ENCODE measurements around the gene EGR4.

The EGR4 gene

DNA sequence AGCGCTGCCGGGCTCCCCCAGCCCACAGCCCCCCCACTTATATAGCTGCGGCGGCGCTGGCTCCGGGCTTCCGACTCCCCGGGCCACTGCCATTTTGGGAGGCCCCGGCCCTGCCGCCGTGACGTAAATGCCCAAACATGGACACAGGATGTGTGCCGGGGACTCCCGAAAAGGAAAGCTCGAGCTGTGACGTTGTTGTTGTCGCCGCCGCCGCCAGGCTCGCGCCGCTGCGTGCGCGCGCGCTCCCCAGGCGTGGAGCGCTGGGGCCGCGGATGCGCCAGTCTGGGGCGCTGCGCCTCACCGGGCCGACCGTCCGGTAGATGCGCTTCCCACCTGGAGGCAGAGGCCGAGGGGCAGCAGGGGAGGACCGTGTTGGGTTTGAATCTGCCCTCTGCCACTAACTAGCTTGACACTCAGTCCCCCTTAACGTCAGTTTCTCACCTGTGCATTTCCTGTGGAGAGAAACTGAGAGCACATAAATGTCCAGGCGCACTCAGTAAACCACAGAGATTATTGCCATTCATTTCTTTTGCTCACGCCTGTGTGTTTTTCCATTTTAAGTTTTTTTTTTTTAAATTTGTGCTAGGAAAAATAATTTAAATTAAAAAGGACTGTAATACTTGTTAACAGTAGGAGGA is at the start of gene EGR4:
Gene EGR4 (minus strand): TSS at position 15 of the 638 bp plus-strand sequence. CDS start 231 bp downstream, outside the sequence.
- DNase-seq (ENCODE audit: low spot score) = peak; percentile 89

DNA sequence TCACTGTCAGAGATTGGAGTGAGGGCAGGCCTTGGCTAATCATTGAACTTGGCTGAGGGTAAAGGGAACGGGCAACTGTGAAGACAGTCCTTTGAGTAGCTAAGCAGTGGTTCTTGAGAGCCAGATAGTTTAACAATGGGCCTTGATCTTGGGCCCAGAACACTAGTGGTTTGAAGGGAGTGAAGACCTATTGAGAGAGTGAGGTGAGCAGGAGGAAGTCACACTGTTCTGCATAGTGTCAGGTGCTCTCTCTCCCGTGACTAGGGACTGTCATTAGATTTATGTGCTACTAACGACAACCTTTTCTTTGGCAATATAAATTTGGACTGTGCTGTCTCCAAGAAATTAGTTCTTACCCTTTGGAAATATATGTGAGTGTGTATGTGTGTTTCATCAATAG is 47.7 kb upstream of the EGR4 start:
- DNase-seq (ENCODE audit: low spot score) = no peak

DNA sequence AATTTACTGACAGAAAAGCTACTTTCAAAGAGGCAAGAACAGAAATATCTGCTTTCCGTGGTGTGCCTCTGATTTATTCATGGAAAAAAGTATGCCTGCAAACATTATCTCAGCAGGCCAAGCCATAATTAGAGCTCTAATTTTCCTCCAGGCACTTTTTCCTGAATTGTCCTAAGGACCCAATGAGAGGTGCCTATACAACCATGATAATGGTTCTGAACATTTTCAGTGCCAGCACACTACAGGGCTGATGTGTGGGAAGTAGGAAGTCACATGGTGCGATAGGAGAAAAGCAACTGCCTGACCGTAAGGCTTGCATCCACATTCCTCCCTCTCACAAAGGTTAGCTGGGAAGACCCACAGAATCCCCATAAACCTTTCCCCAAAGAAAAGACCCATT is 45.9 kb upstream of the EGR4 start:
- DNase-seq (ENCODE audit: low spot score) = no peak

DNA sequence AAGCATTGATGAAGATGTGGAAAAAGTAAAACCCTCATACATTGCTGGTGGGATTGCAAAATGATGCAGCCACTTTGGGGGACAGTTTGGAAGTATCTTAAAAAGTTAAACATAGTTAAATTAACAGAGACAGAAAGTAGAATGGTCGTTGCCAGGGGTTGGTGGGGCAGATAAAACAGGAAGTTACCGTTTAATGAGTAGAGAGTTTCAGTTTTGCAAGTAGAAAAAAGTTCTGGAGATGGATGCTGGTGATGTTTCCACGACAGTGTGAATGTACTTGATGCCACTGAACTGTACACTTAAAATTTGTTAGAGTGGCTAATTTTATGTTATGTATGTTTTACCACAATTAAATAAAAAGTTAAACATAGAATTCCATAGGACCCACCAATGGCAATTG is 44.5 kb upstream of the EGR4 start:
- no peak for DNase-seq (ENCODE audit: low spot score)

DNA sequence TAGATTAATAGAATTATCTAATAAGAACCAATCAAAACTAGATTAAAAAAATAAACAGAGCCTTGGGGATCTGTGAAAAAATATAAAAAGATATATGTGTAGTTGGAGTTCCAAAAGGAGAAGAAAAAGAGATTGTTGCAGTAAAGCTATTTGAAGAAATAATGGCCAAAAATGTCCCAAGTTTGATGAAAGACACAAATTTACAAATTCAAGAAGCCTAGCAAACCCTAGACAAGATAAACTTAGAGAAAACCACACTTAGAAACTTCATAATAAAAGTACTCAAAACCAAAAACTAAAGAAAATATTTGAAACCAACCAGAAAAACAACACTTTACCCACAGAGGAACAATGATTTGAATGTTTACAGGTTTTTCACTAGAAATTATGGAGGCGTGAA is 41.3 kb upstream of the EGR4 start:
- no peak for DNase-seq (ENCODE audit: low spot score)

DNA sequence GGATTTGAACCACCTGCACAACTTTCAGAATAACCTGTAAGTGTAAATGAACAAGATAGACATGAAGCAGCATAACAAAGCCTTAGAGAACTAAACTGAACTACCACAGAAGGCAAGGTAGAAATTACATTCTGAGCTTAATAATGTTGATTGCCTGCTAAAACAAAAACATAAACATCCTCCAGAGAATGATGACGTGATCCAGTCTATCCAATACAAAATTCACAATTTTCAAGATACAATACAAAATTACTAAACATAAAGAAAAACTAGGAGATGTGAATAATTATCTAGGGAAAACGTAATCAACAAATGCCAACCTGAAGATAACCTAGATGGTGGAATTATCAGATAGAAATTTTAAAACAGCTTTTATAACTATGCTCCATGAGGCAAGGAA is 40.7 kb upstream of the EGR4 start:
- DNase-seq (ENCODE audit: low spot score) = no peak

DNA sequence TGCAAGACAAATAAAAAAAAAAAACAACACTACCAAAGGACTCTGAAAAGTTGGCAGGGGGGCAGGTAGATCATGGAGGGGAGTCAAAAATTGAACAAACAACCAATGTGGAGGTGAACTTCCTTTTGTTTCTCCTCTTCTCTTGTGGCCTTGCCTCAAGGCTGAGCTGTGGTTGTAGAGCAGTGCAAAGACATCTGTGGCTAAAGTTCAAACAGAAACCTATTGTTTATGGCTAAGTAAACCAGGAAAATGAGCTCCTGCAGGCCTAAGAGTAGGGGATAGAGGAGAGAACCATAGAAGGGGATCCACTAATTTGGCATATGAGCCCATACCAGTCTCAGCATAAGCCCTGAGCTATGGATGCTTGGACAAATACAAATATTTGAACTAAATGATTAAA is 40.2 kb upstream of the EGR4 start:
- no peak for DNase-seq (ENCODE audit: low spot score)

DNA sequence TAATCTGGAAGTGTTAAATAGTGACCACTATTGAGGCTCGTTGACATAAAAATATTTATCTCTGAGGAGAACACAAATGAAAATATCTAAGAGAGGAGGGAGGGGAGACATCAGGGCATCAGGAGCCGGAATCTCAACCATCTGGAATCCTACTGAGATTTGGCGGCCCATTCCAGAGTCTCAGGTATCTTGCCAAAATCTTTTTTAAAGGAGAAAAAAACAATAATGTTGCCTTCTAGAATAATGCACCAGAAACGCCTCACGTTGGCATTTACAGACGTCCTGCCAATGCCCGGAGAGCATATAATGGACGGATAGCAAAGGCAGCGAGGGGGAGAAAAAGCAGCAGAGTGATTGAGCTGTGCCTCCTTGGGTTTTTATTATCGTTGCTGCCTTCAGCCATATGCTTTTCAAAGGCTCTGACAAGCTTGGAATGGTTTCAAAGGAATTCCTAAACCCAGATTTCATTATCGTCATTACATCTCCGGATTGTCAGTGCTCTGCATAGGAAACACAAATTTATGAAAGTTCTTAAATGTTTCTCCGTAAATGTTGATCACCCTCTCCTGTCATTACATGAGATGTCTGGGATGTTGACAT is 30.9 kb upstream of the EGR4 start:
- DNase-seq (ENCODE audit: low spot score) = no peak

DNA sequence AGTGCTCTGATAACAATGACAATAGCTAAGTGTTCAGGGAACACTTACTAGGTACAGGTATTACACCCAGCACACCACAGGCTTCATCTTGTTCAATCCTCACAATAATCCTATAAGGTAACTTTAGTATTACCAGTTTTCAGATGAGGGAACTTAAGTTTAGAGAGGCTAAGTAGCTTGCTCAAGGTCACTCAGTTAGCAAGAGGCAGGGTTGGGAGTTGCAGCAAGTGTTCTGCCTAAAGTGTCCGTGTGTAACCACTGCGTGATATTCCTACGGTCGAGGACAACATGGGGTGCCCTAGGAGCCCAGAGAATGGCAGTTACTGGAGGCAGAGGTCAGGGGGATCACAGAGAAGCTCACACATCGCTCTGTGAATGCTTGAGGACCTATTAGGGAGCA is 30.2 kb upstream of the EGR4 start:
- DNase-seq (ENCODE audit: low spot score) = no peak

DNA sequence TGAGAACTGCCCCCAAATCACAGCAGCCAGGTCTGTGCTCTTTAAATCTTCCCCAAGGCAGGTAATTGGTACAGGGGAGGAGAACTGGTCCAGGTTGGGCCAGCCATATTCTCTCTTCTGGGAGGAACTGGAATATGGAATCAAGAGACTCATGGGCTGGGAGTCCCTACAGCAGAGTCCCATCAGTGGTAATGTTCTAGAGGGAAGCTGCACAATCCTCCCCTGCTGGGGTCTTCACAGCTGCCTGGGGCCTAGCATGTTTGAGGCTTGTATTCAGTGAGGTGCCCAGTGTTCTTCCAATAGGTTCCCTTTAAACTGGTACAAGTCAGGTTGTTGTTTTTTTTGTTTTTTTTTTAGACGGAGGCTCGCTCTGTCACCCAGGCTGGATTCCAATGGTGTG is 21.1 kb upstream of the EGR4 start:
- DNase-seq (ENCODE audit: low spot score) = no peak

DNA sequence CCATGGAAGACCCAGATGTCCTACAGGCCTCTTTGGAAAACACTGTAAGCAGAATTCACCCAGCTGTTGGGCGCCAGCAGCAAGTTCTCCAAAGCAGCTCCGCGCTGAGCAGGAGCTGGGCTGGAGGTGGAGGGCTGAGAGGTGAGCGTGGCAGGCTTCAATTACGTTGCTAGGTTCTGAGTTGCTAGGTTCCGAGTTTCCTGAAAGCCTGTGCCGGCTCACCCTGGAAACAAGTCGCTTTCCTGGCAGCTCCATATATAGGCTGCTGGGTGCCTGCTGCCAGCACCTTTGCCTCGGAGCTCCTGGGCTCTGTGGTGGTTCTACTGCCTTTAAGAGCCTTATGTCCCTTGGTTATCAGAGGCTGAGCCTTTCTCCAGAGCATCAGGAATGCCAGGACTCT is 14.4 kb upstream of the EGR4 start:
- no peak for DNase-seq (ENCODE audit: low spot score)

DNA sequence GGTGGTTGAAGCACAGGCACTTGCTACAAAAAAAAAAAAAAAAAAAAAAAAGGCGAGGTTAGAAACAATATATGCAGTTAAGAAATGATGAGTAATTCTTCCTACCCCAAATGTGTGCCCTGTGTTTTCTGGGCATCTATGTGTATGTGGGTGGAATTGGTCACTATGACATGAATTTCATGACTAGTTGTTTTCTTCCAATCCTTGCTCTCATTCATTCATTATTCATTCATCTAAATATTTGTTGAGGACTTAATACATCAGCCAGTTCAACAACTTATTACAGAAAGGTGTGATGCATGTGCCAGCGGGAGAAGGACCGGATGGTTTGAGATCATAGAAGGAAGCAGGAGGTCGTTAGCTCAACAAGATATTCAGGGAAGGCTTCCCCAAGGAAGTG is 8.3 kb upstream of the EGR4 start:
- DNase-seq (ENCODE audit: low spot score) = no peak

DNA sequence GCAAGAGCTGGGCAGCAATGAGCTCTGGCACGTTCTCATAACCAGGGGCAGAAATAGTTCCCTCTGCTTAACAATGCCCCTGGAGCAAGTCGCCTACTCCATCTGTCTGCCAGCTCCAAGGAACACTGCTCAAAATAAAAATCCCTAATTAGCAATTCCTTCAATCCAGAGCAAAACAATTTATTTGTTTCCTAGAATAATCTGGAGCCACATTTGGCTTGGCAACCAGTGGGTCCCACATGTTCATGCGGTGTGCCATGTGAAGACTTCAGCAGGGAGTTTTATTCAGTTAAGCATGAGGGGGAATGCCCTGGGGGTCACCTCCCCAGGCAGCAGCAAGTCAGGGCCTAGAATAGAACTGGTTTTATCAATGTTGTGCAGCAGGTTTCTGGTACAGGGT is 7.6 kb upstream of the EGR4 start:
- no peak for DNase-seq (ENCODE audit: low spot score)

DNA sequence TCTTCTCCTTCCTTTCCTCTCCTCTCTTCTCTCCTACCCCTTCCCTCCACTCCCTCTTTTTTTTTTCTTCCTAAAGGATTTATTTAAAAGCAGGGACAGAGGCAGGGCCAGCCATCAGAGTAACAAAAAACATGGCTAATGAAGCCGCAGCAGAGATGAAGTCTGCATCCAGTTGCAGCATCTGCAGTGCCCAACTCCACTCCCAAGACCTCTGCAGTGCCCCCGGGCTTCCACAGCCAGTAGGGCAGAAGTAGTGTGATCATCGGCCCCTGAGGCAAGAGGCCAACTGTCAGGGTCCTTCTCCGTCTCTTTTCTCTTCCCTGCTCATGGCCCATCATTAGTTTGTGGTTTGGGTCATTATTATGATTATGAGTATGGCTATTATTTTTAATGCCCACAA is 4.2 kb upstream of the EGR4 start:
- no peak for DNase-seq (ENCODE audit: low spot score)

DNA sequence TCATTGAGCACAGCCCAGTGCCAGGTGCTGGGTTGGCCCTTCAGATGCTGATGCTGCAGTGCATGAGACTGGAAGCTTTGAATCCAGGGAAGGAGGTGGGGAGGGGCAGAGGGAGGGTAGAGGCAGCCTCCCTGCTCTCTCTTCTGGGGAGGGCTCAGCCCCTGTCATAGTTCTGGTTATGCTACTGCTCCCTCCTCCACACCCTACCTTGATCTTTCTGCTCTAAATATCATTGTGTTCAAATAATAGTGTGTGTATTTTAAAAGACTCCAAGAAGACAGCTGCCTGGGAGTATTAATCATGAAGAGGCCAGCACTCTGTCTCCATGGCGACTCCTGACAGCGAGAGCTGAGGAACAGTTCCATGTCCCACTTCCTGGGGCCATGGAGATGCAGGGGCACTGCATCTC is 3.8 kb upstream of the EGR4 start:
- no peak for DNase-seq (ENCODE audit: low spot score)

DNA sequence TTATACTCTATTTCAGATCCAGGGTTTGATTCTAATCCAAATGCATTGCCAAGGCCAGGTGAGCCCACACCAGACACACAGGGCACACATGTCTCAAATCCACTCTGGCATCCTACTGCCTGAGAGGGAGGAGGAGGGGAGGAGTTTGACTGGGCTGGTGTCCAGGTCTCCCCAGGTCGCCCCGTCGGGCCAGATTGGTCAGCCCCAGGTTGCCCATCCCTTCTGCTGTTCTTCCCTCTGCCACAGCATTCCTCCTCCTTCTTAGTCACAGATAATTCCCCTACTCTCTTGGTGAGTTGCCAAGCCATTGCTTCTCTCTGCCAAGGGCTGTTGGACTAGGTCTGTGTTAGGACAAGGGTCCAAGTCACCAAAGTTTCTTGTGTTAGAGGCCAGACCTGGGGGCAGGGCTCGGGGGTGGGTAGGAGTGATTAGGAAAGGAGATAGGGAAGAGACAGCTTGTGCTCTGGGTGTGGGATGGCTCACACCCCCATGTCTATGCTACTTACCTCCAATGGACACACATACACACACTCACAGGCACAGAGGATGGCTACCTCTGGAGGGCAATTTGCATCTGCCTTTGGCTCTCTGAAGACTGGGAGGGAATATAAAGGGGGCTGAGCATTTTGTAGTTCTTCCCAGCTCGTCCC is 2.5 kb upstream of the EGR4 start:
- no peak for DNase-seq (ENCODE audit: low spot score)

DNA sequence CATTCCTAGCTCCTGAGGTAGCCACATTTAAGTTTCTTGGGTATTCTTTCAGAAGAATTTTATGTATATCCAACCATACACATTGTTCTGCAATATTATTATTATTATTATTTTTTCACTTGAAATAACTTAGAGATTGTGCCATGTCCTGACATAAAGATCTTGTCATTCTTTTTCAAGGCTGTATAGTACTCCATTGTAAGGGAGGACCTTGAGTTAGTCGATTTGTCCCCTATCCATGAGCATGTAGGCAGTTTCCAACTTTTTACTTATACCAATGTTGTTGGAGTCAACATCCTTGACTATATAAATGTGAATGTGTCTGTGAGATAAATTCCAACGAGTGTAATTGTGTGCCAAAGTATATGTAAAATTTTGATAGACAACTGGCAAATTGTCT is 891 bp upstream of the EGR4 start:
- no peak for DNase-seq (ENCODE audit: low spot score)

DNA sequence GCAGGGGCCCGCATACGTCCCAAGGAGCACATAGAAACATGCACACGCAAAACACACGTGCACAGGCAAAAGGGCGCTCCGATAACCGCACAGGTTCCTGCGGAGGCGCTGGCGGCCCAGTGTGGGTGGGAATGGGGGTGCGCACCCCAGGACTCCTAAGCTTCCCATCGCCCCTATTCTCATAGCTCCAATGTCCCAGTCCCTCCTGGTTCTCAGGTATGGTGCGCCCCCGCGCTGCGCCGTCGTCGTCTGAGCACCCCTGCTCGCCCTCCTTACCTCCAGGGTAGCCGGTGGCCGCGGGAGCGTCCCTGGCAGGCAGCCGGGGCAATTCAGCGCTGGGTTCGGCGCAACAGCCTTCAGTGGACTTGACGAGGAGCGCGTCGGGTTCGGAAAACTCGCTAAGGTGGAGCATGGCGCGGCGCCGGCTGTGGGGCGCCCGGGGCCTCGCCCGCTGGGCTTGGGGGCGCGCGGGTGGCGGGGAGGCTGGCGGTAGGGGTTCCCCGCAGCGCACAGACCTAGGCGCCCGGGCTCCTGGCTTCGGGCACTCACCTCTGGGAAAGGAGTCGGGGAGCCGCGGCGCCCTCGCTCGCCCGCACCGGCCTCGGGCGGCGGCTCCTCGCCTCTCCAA is 328 bp downstream of the EGR4 start:
- DNase-seq (ENCODE audit: low spot score) = no peak

DNA sequence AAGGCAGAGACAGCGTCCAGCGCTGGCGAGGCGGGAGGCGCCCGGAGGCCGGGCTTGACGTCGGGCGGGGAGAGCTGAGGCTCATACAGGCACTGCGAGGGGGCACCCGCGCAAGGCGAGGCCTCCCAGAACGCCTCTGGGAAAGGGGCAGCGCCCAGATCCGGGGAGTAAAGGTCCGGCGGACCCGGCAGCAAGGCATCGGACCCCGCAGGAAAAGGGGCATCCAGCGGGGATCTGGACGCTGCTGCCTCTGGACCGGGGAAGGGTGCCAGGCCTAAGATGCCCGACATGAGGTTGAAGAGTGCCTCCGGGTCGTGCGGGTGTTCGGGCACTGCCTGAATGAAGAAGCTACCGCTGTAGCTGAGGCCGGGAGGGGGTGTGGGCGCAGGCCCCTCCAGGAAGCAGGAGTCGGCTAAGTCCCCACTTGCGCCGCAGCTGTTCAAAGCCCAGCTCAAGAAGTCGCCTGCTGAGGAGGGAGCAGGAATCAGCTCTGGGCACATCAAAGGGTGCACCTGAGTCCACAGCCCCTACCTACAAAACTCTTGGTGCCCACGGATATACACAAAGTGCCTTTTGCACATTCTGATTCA is 937 bp downstream of the EGR4 start:
- DNase-seq (ENCODE audit: low spot score) = no peak

DNA sequence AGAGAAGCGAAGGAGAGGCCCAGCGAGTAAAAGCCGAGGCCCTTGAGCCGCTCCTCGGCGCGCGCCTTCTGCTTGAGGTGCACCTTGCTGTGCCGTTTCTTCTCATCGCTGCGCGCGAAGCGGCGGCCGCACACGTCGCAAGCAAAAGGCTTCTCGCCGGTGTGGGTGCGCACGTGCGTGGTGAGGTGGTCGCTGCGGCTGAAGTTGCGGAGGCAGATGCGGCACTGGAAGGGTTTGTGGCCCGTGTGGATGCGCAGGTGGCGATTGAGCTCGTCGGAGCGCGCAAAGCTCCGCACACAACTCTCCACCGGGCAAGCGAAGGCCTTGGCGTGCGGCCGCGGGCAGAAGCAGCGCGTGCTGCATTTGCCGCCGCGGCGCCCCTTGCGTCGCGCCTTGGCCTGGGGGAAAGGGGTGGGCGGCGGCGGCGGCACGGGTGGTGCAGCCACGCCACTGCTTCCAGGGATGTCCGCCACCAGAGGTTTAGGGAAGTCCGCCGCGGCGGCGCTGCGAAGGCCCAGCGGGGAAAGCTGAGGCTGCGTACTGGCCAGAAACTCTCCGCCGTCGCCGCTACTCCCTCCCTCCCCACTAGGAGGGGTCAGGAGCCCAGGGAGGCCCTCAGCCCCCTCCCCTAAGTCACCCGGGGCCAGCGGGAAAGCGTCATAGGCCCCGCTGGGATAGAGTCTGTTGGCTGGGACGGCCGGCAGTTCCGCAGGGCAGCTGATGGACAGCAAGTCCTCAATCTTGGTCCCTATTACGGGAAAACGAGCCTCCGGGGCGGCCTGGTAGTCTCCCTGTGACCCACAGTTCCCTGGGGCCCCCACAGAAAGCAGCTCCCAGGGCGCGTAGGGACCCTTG is 1.7 kb downstream of the EGR4 start:
- DNase-seq (ENCODE audit: low spot score) = no peak

DNA sequence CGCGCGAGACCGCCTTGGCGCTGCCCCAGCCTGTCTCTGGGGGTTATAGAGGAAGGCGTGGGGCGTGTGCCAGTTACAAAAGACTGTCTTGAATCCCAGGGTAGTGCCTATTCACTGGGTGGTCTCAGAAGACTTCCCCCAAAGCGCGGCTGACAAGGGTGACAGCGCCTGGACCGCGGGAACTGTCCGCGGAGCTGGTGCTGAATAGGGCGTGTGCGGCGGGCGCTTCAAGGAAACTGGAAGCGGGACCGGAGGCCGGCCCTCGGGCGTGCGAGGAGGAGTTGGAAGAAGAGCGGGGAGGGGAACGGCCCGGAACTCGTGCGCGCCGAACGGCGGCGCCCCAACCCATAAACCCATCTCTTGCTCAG is 2.3 kb downstream of the EGR4 start:
- DNase-seq (ENCODE audit: low spot score) = peak; percentile 49
